Measurements from ENCODE around the gene SCYL3. TPM values are rescaled to one million over a fixed set of nuclear protein-coding genes. Genes with fewer than 3 reads are reported as not detected.

The SCYL3 gene
- polyA plus RNA-seq, 1 of the 3 experiments (the other 2 are of a cell fraction) = 5.9 TPM

DNA sequence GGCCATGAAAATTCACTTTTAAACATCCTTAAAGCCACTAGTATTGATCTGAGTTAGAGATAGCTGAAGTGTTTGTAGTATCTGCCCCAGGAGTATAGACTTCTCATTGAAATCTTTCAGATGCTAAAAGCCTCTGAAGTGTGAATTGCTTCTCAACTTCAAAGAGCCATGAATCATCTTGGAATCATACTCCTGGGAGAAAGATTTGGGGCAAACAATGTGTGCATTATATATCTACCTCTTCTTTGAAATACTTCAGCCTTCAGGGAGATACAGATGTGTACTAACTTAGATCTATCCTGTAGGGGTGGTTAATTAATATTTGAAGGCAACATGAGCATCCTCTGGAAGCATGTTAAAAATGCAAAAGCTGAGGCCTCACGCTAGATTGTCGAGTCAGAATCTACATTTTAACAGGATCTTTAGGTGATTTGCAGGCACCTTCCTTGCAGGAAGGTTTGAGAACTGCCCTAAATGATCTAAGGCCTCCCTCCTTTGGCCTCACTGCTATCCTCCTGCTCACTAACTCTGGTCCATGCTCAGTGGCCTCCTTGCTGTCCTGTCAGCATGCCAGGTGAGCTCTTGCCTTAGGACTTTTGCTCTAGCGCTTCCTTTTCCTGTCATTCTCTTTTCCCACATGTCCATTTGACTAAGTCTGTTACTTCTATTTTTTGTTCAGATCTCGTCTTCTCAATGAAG is 6.0 kb upstream of the SCYL3 start:
- no peak overlapping the region for H2AFZ ChIP-seq (ENCODE audit: low read depth)
- no peak overlapping the region for H3K27ac ChIP-seq (ENCODE audit: low read depth in 2 of 2, low read length in 1 of 2)
- no peaks in the 10 kb centered on the region for H3K9me2 ChIP-seq
- H3K79me2 ChIP-seq (ENCODE audit: insufficient read depth) = no peaks in the 10 kb centered on the region
- no peaks in the 10 kb centered on the region for H3K9me3 ChIP-seq
- no peaks in the 10 kb centered on the region; a peak in 1 of 4 replicates for H3K4me1 ChIP-seq (ENCODE audit: control insufficient read depth in 1 of 2, insufficient read depth in 2 of 2, low read depth in 1 of 2, low read length in 1 of 2)
- H3K27me3 ChIP-seq (ENCODE audit: insufficient read depth) = no peaks in the 10 kb centered on the region
- H3K36me3 ChIP-seq (replicated peaks in 1 of 2; ENCODE audit: control insufficient read depth in 1 of 2, insufficient read depth in 2 of 2, low read length in 1 of 2) = no peaks in the 10 kb centered on the region
- TF ChIP-seq TAF1 (IDR thresholded peaks at IDR 0.05; ENCODE audit: borderline replicate concordance, low read depth, low read length) (no peak), EP300 (IDR thresholded peaks at IDR 0.05; ENCODE audit: borderline replicate concordance in 1 of 2, low read depth in 1 of 2, low read length in 1 of 2) (no peak), EZH2phosphoT487 (IDR thresholded peaks at IDR 0.05; ENCODE audit: borderline replicate concordance, low read depth) (no peak), NFIC (IDR thresholded peaks at IDR 0.05; ENCODE audit: borderline replicate concordance) (no peak)
- TF ChIP-seq, protein P1, sequence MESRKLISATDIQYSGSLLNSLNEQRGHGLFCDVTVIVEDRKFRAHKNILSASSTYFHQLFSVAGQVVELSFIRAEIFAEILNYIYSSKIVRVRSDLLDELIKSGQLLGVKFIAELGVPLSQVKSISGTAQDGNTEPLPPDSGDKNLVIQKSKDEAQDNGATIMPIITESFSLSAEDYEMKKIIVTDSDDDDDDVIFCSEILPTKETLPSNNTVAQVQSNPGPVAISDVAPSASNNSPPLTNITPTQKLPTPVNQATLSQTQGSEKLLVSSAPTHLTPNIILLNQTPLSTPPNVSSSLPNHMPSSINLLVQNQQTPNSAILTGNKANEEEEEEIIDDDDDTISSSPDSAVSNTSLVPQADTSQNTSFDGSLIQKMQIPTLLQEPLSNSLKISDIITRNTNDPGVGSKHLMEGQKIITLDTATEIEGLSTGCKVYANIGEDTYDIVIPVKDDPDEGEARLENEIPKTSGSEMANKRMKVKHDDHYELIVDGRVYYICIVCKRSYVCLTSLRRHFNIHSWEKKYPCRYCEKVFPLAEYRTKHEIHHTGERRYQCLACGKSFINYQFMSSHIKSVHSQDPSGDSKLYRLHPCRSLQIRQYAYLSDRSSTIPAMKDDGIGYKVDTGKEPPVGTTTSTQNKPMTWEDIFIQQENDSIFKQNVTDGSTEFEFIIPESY (IDR thresholded peaks at IDR 0.05; ENCODE audit: borderline replicate concordance, low read depth) = no peak
- TF ChIP-seq, protein P2, sequence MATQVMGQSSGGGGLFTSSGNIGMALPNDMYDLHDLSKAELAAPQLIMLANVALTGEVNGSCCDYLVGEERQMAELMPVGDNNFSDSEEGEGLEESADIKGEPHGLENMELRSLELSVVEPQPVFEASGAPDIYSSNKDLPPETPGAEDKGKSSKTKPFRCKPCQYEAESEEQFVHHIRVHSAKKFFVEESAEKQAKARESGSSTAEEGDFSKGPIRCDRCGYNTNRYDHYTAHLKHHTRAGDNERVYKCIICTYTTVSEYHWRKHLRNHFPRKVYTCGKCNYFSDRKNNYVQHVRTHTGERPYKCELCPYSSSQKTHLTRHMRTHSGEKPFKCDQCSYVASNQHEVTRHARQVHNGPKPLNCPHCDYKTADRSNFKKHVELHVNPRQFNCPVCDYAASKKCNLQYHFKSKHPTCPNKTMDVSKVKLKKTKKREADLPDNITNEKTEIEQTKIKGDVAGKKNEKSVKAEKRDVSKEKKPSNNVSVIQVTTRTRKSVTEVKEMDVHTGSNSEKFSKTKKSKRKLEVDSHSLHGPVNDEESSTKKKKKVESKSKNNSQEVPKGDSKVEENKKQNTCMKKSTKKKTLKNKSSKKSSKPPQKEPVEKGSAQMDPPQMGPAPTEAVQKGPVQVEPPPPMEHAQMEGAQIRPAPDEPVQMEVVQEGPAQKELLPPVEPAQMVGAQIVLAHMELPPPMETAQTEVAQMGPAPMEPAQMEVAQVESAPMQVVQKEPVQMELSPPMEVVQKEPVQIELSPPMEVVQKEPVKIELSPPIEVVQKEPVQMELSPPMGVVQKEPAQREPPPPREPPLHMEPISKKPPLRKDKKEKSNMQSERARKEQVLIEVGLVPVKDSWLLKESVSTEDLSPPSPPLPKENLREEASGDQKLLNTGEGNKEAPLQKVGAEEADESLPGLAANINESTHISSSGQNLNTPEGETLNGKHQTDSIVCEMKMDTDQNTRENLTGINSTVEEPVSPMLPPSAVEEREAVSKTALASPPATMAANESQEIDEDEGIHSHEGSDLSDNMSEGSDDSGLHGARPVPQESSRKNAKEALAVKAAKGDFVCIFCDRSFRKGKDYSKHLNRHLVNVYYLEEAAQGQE (IDR thresholded peaks at IDR 0.05; ENCODE audit: low read depth, low read length) = no peak
- no peak overlapping the region for H3K9ac ChIP-seq
- H3F3A ChIP-seq (replicated peaks; ENCODE audit: insufficient read depth) = peaks cover 2% of the 10 kb centered on the region
- H3K4me2 ChIP-seq = no peak overlapping the region
- ChIA-PET CTCF (no interaction called here), POLR2A (no interaction called here)
- H3K4me3 ChIP-seq (ENCODE audit: low read depth in 2 of 2, low read length in 1 of 2) = no peak overlapping the region
- WGBS (ENCODE audit: low lambda C conversion rate) = 67% methylated on average over 4 of the region's 4 CpGs
- H4K20me1 ChIP-seq (ENCODE audit: insufficient read depth) = no peaks in the 10 kb centered on the region
- no peak for DNase-seq

DNA sequence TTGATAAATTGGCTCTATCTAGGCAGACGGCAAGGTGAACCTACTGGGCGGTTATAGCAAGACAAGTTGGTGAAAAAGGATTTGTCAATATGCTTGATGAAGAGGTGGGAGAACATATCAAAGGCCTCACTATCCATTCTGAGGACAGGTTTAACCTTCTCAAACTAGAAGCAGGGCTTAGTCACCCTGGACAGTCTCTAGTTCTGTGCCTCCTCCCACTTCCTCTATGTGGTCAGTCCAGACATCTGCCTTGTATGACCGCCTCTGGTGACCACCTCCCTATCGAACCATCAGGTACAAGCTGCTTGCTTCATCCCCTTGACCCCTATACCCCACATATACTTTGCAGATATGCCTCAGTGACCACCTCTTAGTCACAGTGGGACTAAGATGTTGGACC is 2.3 kb upstream of the SCYL3 start:
- H3K27ac ChIP-seq (ENCODE audit: low read depth in 2 of 2, low read length in 1 of 2) = no peak overlapping the region
- no peak overlapping the region for H3K4me3 ChIP-seq (ENCODE audit: low read depth in 2 of 2, low read length in 1 of 2)
- H3K27me3 ChIP-seq (ENCODE audit: insufficient read depth) = no peaks in the 10 kb centered on the region
- ChIA-PET POLR2A (no interaction called here), CTCF (interaction anchor here (0.8 kb wide), 1 partner anchor 15 kb away, joined by 3 read pairs; no protein-coding TSS in a partner anchor)
- H2AFZ ChIP-seq (ENCODE audit: low read depth) = no peak overlapping the region
- DNase-seq = no peak
- no peak overlapping the region for H3K4me2 ChIP-seq
- TF ChIP-seq, protein P3, sequence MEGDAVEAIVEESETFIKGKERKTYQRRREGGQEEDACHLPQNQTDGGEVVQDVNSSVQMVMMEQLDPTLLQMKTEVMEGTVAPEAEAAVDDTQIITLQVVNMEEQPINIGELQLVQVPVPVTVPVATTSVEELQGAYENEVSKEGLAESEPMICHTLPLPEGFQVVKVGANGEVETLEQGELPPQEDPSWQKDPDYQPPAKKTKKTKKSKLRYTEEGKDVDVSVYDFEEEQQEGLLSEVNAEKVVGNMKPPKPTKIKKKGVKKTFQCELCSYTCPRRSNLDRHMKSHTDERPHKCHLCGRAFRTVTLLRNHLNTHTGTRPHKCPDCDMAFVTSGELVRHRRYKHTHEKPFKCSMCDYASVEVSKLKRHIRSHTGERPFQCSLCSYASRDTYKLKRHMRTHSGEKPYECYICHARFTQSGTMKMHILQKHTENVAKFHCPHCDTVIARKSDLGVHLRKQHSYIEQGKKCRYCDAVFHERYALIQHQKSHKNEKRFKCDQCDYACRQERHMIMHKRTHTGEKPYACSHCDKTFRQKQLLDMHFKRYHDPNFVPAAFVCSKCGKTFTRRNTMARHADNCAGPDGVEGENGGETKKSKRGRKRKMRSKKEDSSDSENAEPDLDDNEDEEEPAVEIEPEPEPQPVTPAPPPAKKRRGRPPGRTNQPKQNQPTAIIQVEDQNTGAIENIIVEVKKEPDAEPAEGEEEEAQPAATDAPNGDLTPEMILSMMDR (IDR thresholded peaks at IDR 0.05) = no peak
- TF ChIP-seq NRF1 (IDR thresholded peaks at IDR 0.05; ENCODE audit: low read depth, low read length) (no peak), POLR2AphosphoS5 (IDR thresholded peaks at IDR 0.05; ENCODE audit: low read depth, low read length) (no peak), NFIC (IDR thresholded peaks at IDR 0.05; ENCODE audit: borderline replicate concordance) (no peak), GABPA (IDR thresholded peaks at IDR 0.05; ENCODE audit: low read depth) (no peak), EZH2phosphoT487 (IDR thresholded peaks at IDR 0.05; ENCODE audit: borderline replicate concordance, low read depth) (no peak)
- TF ChIP-seq, protein P4, sequence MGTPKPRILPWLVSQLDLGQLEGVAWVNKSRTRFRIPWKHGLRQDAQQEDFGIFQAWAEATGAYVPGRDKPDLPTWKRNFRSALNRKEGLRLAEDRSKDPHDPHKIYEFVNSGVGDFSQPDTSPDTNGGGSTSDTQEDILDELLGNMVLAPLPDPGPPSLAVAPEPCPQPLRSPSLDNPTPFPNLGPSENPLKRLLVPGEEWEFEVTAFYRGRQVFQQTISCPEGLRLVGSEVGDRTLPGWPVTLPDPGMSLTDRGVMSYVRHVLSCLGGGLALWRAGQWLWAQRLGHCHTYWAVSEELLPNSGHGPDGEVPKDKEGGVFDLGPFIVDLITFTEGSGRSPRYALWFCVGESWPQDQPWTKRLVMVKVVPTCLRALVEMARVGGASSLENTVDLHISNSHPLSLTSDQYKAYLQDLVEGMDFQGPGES (IDR thresholded peaks at IDR 0.05; ENCODE audit: low read depth, low read length) = no peak
- TF ChIP-seq, protein P1 (IDR thresholded peaks at IDR 0.05; ENCODE audit: borderline replicate concordance, low read depth) = no peak
- H3K79me2 ChIP-seq (ENCODE audit: insufficient read depth) = peaks cover 24% of the 10 kb centered on the region
- H3K9me2 ChIP-seq = no peaks in the 10 kb centered on the region
- H3K4me1 ChIP-seq (ENCODE audit: control insufficient read depth in 1 of 2, insufficient read depth in 2 of 2, low read depth in 1 of 2, low read length in 1 of 2) = peaks cover 14 to 15% of the 10 kb centered on the region in 2 experiments; a peak in 3 of 4 replicates
- no peak overlapping the region for H3K9ac ChIP-seq
- no peaks in the 10 kb centered on the region for H3K36me3 ChIP-seq (replicated peaks in 1 of 2; ENCODE audit: control insufficient read depth in 1 of 2, insufficient read depth in 2 of 2, low read length in 1 of 2)
- peaks cover 5% of the 10 kb centered on the region for H3F3A ChIP-seq (replicated peaks; ENCODE audit: insufficient read depth)
- H4K20me1 ChIP-seq (ENCODE audit: insufficient read depth) = no peaks in the 10 kb centered on the region
- H3K9me3 ChIP-seq = no peaks in the 10 kb centered on the region
- 86% methylated on average over 4 of the region's 4 CpGs for WGBS (ENCODE audit: low lambda C conversion rate)

Measured in SK-N-SH (cell line).